HepG2 (cell line): ENCODE measurements around the gene COPS8. TPM values are rescaled to one million over a fixed set of nuclear protein-coding genes. Genes with fewer than 3 reads are reported as not detected.

Experiments
- BORCS8-MEF2B ChIP-seq: sonication (generic); formaldehyde crosslinking; IDR thresholded peaks from 2 replicates; pipeline ENCODE4 v1.8.0; 2022; ENCODE audit warnings: mild to moderate bottlenecking, missing genetic modification reagents
- CREM ChIP-seq, 2 experiments: sonication (generic) in 1 of 2; formaldehyde crosslinking in 1 of 2; IDR thresholded peaks; 2 replicates each; pipeline versions ENCODE4 v1.4.0 to v1.6.1; 2016 to 2020; ENCODE audit warnings: antibody characterized with exemption in 1 of 2, mild to moderate bottlenecking in 1 of 2, missing genetic modification reagents in 1 of 2
- DPF2 ChIP-seq: sonication (generic); formaldehyde crosslinking; IDR thresholded peaks from 2 replicates; pipeline ENCODE4 v1.4.0; 2020; ENCODE audit warnings: mild to moderate bottlenecking, low read depth, missing genetic modification reagents, borderline replicate concordance
- EEA1 ChIP-seq: sonication (generic); formaldehyde crosslinking; IDR thresholded peaks from 2 replicates; pipeline ENCODE4 v1.5.1; 2020; ENCODE audit warnings: mild to moderate bottlenecking, missing genetic modification reagents, borderline replicate concordance
- GABPB1 ChIP-seq: IDR thresholded peaks from 2 replicates; pipeline ENCODE4 v1.6.1; 2016; ENCODE audit warnings: mild to moderate bottlenecking, missing genetic modification reagents, moderate library complexity, missing compliant biosample characterization
- GZF1 ChIP-seq: sonication (generic); formaldehyde crosslinking; IDR thresholded peaks from 2 replicates; pipeline ENCODE4 v1.5.1; 2020; ENCODE audit warnings: mild to moderate bottlenecking, missing genetic modification reagents
- HOXA5 ChIP-seq: sonication (generic); formaldehyde crosslinking; IDR thresholded peaks from 2 replicates; pipeline ENCODE4 v1.4.0; 2020; ENCODE audit warnings: missing genetic modification reagents
- IRX3 ChIP-seq: sonication (generic); formaldehyde crosslinking; IDR thresholded peaks from 2 replicates; pipeline ENCODE4 v1.8.1; 2023; ENCODE audit warnings: mild to moderate bottlenecking, low read depth, missing genetic modification reagents, borderline replicate concordance
- KDM1A ChIP-seq: IDR thresholded peaks from 2 replicates; pipeline ENCODE4 v1.6.1; 2016; ENCODE audit warnings: missing compliant biosample characterization
- MBD4 ChIP-seq: IDR thresholded peaks from 2 replicates; pipeline ENCODE4 v1.6.1; 2012; ENCODE audit warnings: low read length, inconsistent platforms, borderline replicate concordance
- MEIS1 ChIP-seq: sonication (generic); formaldehyde crosslinking; IDR thresholded peaks from 2 replicates; pipeline ENCODE4 v1.9.0; 2021; ENCODE audit warnings: mild to moderate bottlenecking, missing genetic modification reagents, moderate library complexity, borderline replicate concordance
- MZF1 ChIP-seq: sonication (generic); formaldehyde crosslinking; IDR thresholded peaks from 2 replicates; pipeline ENCODE4 v1.8.1; 2023; ENCODE audit warnings: mild to moderate bottlenecking, missing genetic modification reagents, borderline replicate concordance
- ZHX2 ChIP-seq, 2 experiments: sonication (generic) in 1 of 2; formaldehyde crosslinking in 1 of 2; IDR thresholded peaks; 2 replicates each; pipeline versions ENCODE4 v1.6.1 to v1.9.0; 2014 to 2022; ENCODE audit warnings: antibody characterized with exemption in 1 of 2, borderline replicate concordance in 1 of 2, inconsistent platforms in 1 of 2, low read depth in 1 of 2, missing genetic modification reagents in 1 of 2
- ZNF235 ChIP-seq: sonication (generic); formaldehyde crosslinking; IDR thresholded peaks from 2 replicates; pipeline ENCODE4 v1.8.1; 2023; ENCODE audit warnings: mild to moderate bottlenecking, missing genetic modification reagents, borderline replicate concordance
- ZNF7 ChIP-seq: IDR thresholded peaks from 2 replicates; pipeline ENCODE4 v1.6.1; 2016; ENCODE audit warnings: missing biosample characterization, missing genetic modification reagents
- polyA plus RNA-seq, 8 experiments: library from polyadenylated mRNA; depleted of rRNA in 3 of 8; stranded (reverse) in 7 of 8; unstranded in 1 of 8; fragments of >200 nt; fragmentation: Illumina TruSeq in 4 of 8; extraction: Trizol in 4 of 8; gene quantifications; 2 replicates each; pipeline versions ENCODE4 v1.2.1 to v1.2.3, GENCODE V29; 2011 to 2016; ENCODE audit warnings: low read depth in 4 of 8, missing spikeins in 1 of 8, mixed read lengths in 1 of 8; ENCODE audit not compliant: insufficient read depth in 1 of 8
- total RNA-seq, 5 experiments: library from RNA; depleted of rRNA; stranded (reverse); fragments of >200 nt; fragmentation: Illumina TruSeq; extraction: Trizol; gene quantifications; 2 replicates each; pipeline ENCODE4 v1.2.3, GENCODE V29; 2016; ENCODE audit warnings: low read depth in 1 of 5

Gene COPS8
- total and polyA plus RNA-seq, 2 of the 13 experiments (the other 11 are each of a cell fraction or from before 2014, with no cell fraction given): 86.3 to 96.6 TPM

- TF ChIP-seq MZF1 (CRISPR knock-in tag): no peak
- TF ChIP-seq MEIS1 (CRISPR knock-in tag): no peak
- TF ChIP-seq EEA1 (CRISPR knock-in tag): no peak
- TF ChIP-seq HOXA5 (CRISPR knock-in tag): no peak
- TF ChIP-seq DPF2 (CRISPR knock-in tag): no peak
- no peak for TF ChIP-seq BORCS8-MEF2B
- no peak for TF ChIP-seq MBD4
- TF ChIP-seq ZNF7 (CRISPR knock-in tag): no peak
- no peak for TF ChIP-seq GABPB1 (CRISPR knock-in tag)
- no peak for TF ChIP-seq ZHX2 (IDR thresholded peaks at IDR 0.05; ENCODE audit: low read depth)
- TF ChIP-seq ZHX2 (CRISPR knock-in tag; IDR thresholded peaks at IDR 0.05; ENCODE audit: borderline replicate concordance): no peak
- no peak for TF ChIP-seq CREM (IDR thresholded peaks at IDR 0.05)
- TF ChIP-seq CREM (CRISPR knock-in tag; IDR thresholded peaks at IDR 0.05): no peak
- TF ChIP-seq IRX3 (CRISPR knock-in tag): no peak
- TF ChIP-seq ZNF235 (CRISPR knock-in tag): no peak
- no peak for TF ChIP-seq KDM1A (CRISPR knock-in tag)
- no peak for TF ChIP-seq GZF1
Measured at GRCh38 chr2:237143118-237143517, 57.4 kb downstream of the COPS8 start (continued).
